Measurements from ENCODE around the gene PADI2.

GRCh38 chr1:17082761-17083160 lies 36.5 kb downstream of the PADI2 start:
- TF ChIP-seq FOXA1 (IDR thresholded peaks at IDR 0.05), result no peak
- no peak for TF ChIP-seq CTCF (IDR thresholded peaks at IDR 0.05; ENCODE audit: low read depth, low read length, missing input control)
- no peak for TF ChIP-seq RAD21 (IDR thresholded peaks at IDR 0.05)
- no peak for TF ChIP-seq SP1 (IDR thresholded peaks at IDR 0.05)
- TF ChIP-seq JUND (IDR thresholded peaks at IDR 0.05), result no peak
- no peak for TF ChIP-seq TAF1 (conservative IDR thresholded peaks at IDR 0.05)
- TF ChIP-seq YY1 (IDR thresholded peaks at IDR 0.05), result no peak
- TF ChIP-seq GABPA (IDR thresholded peaks at IDR 0.05 in 1 of 2, conservative IDR thresholded peaks at IDR 0.05 in 1 of 2), result no peak
- no peak for TF ChIP-seq ATF3 (IDR thresholded peaks at IDR 0.05)
- no peak for TF ChIP-seq ZBTB33 (IDR thresholded peaks at IDR 0.05)
- TF ChIP-seq RXRA (IDR thresholded peaks at IDR 0.05), result no peak
- no peak for TF ChIP-seq MAX (IDR thresholded peaks at IDR 0.05)
- no peak for TF ChIP-seq REST (IDR thresholded peaks at IDR 0.05)
- no peak for TF ChIP-seq HNF4A (conservative IDR thresholded peaks at IDR 0.05)

All from liver (tissue), 3 donors.